Measurements from ENCODE around the gene CRISPLD2. TPM values are rescaled to one million over a fixed set of nuclear protein-coding genes. Genes with fewer than 3 reads are reported as not detected.
A peak's percentile ranks its signal among the peaks of the same experiment; 100 is the strongest.

The CRISPLD2 gene
- total and polyA plus RNA-seq, 12 donors = 7.9 to 48.1 (median 15.2) TPM

- TF ChIP-seq CTCF (IDR thresholded peaks at IDR 0.05) = no peak
- Histone ChIP-seq H3K9me3 (no peaks in the 10 kb centered on the region), H3K4me3 (no peak overlapping the region), H3K27ac (peak overlapping the region in 6 of 10 donors; percentile 35 to 68 (median 58)), H3K4me1 (peaks cover 11 to 60% (median 33%) of the 10 kb centered on the region in 9 donors), H3K36me3 (no peaks in the 10 kb centered on the region), H3K27me3 (peaks cover 0 to 18% (median 8%) of the 10 kb centered on the region in 7 donors)
- no peak for DNase-seq
- no peak for ATAC-seq
- 77 to 82% methylated on average over 20 of the region's 20 CpGs for WGBS, 2 donors
- intact Hi-C loops (cut with DNase I) = no loop called here
Measured at GRCh38 chr16:84918006-84918909, 98.5 kb downstream of the CRISPLD2 start.

DNA sequence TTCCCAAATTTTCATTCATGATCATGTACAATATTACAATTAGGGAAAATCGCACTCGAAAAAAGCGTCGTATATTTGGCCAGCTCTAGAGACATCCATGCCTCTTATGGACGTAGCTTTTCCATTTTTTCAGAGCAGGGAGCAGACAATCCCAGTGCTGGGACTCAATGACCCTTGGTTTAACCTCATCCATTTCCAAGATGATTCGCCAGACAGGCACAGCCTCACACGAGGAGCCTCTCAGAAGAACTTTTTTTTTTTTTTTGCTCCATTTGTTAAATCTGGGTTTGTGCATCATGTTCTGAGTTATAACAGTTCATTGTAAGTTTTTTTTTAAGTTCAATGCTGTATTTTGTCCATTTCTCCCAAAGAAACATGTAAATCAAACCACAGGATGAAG lies 99.5 kb downstream of the CRISPLD2 start:
- no peaks in the 10 kb centered on the region for H3K9me3 ChIP-seq
- intact Hi-C loops (cut with DNase I) = no loop called here
- whole genome bisulfite sequencing, 2 donors = 69 to 72% methylated on average over 7 of the region's 7 CpGs

DNA sequence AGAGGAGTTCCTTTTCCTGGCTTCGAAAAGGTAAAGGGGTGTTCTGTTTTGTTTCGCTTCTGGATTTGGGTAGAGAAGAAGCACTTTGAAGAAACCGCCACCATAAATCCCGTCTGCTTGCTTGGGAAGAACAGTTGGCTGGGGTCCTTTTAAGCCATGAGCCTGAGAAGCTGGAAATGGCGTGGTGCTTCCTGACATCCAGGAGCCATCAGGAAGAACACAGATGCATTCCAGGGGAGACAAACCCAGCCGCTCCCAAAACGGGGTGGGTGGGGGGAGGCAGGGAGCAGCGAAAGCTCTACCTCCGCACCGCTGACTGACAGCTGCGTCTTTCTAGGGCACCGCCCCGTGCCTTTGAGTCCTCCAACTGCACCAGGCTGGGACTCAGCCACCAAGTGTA lies 99.9 kb downstream of the CRISPLD2 start:
- no peaks in the 10 kb centered on the region for H3K36me3 ChIP-seq
- TF ChIP-seq CTCF (IDR thresholded peaks at IDR 0.05) = no peak
- H3K27ac ChIP-seq = peak overlapping the region in 1 of 10 donors; percentile 43
- intact Hi-C loops (cut with DNase I) = loop anchor here in 2 of 10 donors (5.0 kb wide), 1 partner anchor 87 kb away; no protein-coding TSS in a partner anchor
- H3K27me3 ChIP-seq = peaks cover 0 to 18% (median 8%) of the 10 kb centered on the region in 7 donors
- ATAC-seq (no peak), DNase-seq (no peak)
- H3K9me3 ChIP-seq = no peaks in the 10 kb centered on the region
- 81 to 85% methylated on average over 12 to 13 of the region's 13 CpGs for WGBS, 2 donors
- peaks cover 8 to 58% (median 29%) of the 10 kb centered on the region in 9 donors for H3K4me1 ChIP-seq
- H3K4me3 ChIP-seq = no peak overlapping the region

More for the DNA sequence above, 99.5 kb downstream of the CRISPLD2 start:
- no peak for TF ChIP-seq CTCF (IDR thresholded peaks at IDR 0.05)
- ATAC-seq (no peak), DNase-seq (no peak)
- peak overlapping the region in 2 of 10 donors; percentile 43 to 65 for H3K27ac ChIP-seq
- H3K4me1 ChIP-seq = peaks cover 11 to 59% (median 29%) of the 10 kb centered on the region in 9 donors
- peaks cover 0 to 18% (median 8%) of the 10 kb centered on the region in 7 donors for H3K27me3 ChIP-seq
- no peak overlapping the region for H3K4me3 ChIP-seq
- no peaks in the 10 kb centered on the region for H3K36me3 ChIP-seq

DNA sequence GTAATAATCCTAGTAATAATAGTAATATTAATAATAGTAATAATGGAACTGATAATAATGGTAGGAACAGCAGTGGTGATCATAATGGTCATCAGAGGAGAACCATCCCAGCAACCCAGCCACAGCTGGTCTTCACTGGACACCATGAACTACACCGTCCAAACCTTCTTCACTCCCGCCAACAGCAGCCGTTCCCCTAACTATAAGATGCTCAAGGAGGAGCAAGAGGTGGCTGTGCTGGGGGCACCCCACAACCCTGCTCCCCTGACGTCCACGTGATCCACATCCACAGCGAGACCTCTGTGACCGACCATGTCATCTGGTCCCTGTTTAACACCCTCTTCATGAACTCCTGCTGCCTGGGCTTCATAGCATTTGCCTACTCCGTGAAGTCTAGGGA lies 100.5 kb downstream of the CRISPLD2 start:
- Histone ChIP-seq H3K27me3 (peaks cover 0 to 16% (median 5%) of the 10 kb centered on the region in 7 donors), H3K4me3 (no peak overlapping the region), H3K4me1 (peaks cover 8 to 62% (median 34%) of the 10 kb centered on the region in 9 donors), H3K27ac (no peak overlapping the region), H3K36me3 (no peaks in the 10 kb centered on the region), H3K9me3 (no peaks in the 10 kb centered on the region)
- WGBS, 2 donors = 96 to 98% methylated on average over 8 of the region's 8 CpGs
- DNase-seq (no peak), ATAC-seq (no peak)
- no peak for TF ChIP-seq CTCF (IDR thresholded peaks at IDR 0.05)
- intact Hi-C loops (cut with DNase I) = loop anchor here in 2 of 10 donors (5.0 kb wide), 1 partner anchor 88 kb away; no protein-coding TSS in a partner anchor

Measured in heart right ventricle (tissue), 16 donors.